Immature natural killer cell (primary cell): ENCODE measurements around the gene MAPK7. TPM values are rescaled to one million over a fixed set of nuclear protein-coding genes. Genes with fewer than 3 reads are reported as not detected.
A peak's percentile ranks its signal among the peaks of the same experiment; 100 is the strongest.

Experiments used
- DNase-seq, 3 donors: peaks; one replicate each; pipeline ENCODE4 v3.0.0; 2022; ENCODE audit warnings: mixed read lengths in 1 of 3
- H3K27ac Mint-ChIP-seq, 6 donors: one replicate each; pipeline ENCODE4 v1.8.0; 2020; ENCODE audit warnings: mixed read lengths in 6 of 6, mild to moderate bottlenecking in 5 of 6, inconsistent platforms in 4 of 6, moderate library complexity in 3 of 6
- H3K27me3 Mint-ChIP-seq, 3 donors: one replicate each; pipeline ENCODE4 v1.8.0; 2020 to 2021; ENCODE audit warnings: low read depth in 3 of 3, mild to moderate bottlenecking in 3 of 3, mixed read lengths in 3 of 3, moderate library complexity in 3 of 3, inconsistent platforms in 1 of 3
- H3K36me3 Mint-ChIP-seq, 3 donors: one replicate each; pipeline ENCODE4 v1.8.0; 2020; ENCODE audit warnings: mixed read lengths in 3 of 3, inconsistent platforms in 2 of 3, mild to moderate bottlenecking in 2 of 3
- H3K4me1 Mint-ChIP-seq, 2 donors: one replicate each; pipeline ENCODE4 v1.8.0; 2020; ENCODE audit warnings: inconsistent platforms in 2 of 2, mild to moderate bottlenecking in 2 of 2, mixed read lengths in 2 of 2, moderate library complexity in 1 of 2
- H3K4me3 Mint-ChIP-seq, 5 donors: one replicate each; pipeline ENCODE4 v1.8.0; 2020; ENCODE audit warnings: mild to moderate bottlenecking in 5 of 5, mixed read lengths in 5 of 5, inconsistent platforms in 3 of 5, moderate library complexity in 3 of 5
- H3K9me3 Mint-ChIP-seq, 6 donors: one replicate each; pipeline ENCODE4 v1.8.0; 2020; ENCODE audit warnings: mild to moderate bottlenecking in 6 of 6, mixed read lengths in 6 of 6, inconsistent platforms in 4 of 6, moderate library complexity in 3 of 6
- polyA plus RNA-seq, 3 donors: library from polyadenylated mRNA; unstranded; fragments of 300-500 nt; fragmentation: Illumina TruSeq; gene quantifications; one replicate each; pipeline ENCODE4 v1.2.3, GENCODE V29; 2021

Gene MAPK7
- polyA plus RNA-seq: 10 to 100 TPM in 1 of 3 donors, 1 to 10 TPM in 2; 3.4 to 23.0 (median 7.3) TPM

GRCh38 chr17:19378416-19379360 lies at the start of gene MAPK7:
Gene MAPK7, plus strand, starts transcription at chr17:19378498. Its CDS starts 403 bp downstream, at chr17:19378901.
- Mint-ChIP-seq H3K27ac (peak within 1 kb of the TSS; percentile 92 to 98 (median 96)), H3K4me3 (peak within 1 kb of the TSS; percentile 96 to 99 (median 98)), H3K27me3 (peaks cover 8 to 14% (median 11%) of the 10 kb centered on the region in 3 donors), H3K4me1 (peaks cover 44 to 52% of the 10 kb centered on the region in 2 donors), H3K9me3 (no peaks in the 10 kb centered on the region), H3K36me3 (peaks cover 8 to 30% (median 9%) of the 10 kb centered on the region in 3 donors)
- no peak for DNase-seq

GRCh38 chr17:19329136-19329535 lies 49.2 kb upstream of the MAPK7 start:
- peaks cover 0 to 8% (median 5%) of the 10 kb centered on the region in 3 donors for H3K36me3 Mint-ChIP-seq
- peaks cover 0 to 4% (median 0%) of the 10 kb centered on the region in 3 donors for H3K27me3 Mint-ChIP-seq
- no peak for DNase-seq
- H3K4me3 Mint-ChIP-seq: no peak overlapping the region
- H3K9me3 Mint-ChIP-seq: peaks cover 2 to 17% (median 8%) of the 10 kb centered on the region in 6 donors
- no peaks in the 10 kb centered on the region for H3K4me1 Mint-ChIP-seq
- H3K27ac Mint-ChIP-seq: no peak overlapping the region

- Mint-ChIP-seq H3K27me3 (peaks cover 0 to 4% (median 0%) of the 10 kb centered on the region in 3 donors), H3K27ac (no peak overlapping the region), H3K36me3 (peaks cover 0 to 6% (median 5%) of the 10 kb centered on the region in 3 donors), H3K4me3 (no peak overlapping the region), H3K9me3 (peaks cover 0 to 13% (median 8%) of the 10 kb centered on the region in 6 donors), H3K4me1 (no peaks in the 10 kb centered on the region)
- DNase-seq: no peak
Measured at GRCh38 chr17:19329839-19330238, 48.5 kb upstream of the MAPK7 start.

GRCh38 chr17:19330271-19330670 lies 48.0 kb upstream of the MAPK7 start:
- Mint-ChIP-seq H3K9me3 (peaks cover 0 to 9% (median 6%) of the 10 kb centered on the region in 6 donors), H3K4me1 (no peaks in the 10 kb centered on the region), H3K4me3 (no peak overlapping the region), H3K36me3 (peaks cover 0 to 5% (median 3%) of the 10 kb centered on the region in 3 donors), H3K27ac (no peak overlapping the region), H3K27me3 (peaks cover 0 to 4% (median 0%) of the 10 kb centered on the region in 3 donors)
- no peak for DNase-seq

DNA sequence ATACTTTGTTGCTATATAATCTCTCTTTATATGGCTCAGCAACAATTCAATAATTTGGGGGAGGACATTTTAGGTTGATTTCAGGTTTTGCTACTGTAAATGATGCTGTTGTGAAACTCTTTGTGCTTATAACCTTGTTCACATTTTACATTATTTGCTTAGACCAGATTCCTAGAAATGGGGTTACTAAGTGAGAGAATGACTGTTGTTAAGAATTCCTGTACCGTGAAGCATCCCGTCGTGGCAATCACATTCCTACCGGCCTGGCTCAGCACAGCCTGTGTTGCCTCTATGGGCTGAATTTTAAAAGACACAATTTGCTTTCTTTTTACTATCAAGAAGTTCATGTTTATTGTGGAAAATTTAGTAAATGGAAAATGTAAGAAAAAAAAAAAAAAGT lies 47.2 kb upstream of the MAPK7 start:
- Mint-ChIP-seq H3K4me3 (no peak overlapping the region), H3K9me3 (peaks cover 0 to 2% (median under 1%) of the 10 kb centered on the region in 6 donors), H3K27me3 (peaks cover 0 to 3% (median 2%) of the 10 kb centered on the region in 3 donors), H3K4me1 (no peaks in the 10 kb centered on the region), H3K27ac (no peak overlapping the region), H3K36me3 (no peaks in the 10 kb centered on the region)
- DNase-seq: no peak

DNA sequence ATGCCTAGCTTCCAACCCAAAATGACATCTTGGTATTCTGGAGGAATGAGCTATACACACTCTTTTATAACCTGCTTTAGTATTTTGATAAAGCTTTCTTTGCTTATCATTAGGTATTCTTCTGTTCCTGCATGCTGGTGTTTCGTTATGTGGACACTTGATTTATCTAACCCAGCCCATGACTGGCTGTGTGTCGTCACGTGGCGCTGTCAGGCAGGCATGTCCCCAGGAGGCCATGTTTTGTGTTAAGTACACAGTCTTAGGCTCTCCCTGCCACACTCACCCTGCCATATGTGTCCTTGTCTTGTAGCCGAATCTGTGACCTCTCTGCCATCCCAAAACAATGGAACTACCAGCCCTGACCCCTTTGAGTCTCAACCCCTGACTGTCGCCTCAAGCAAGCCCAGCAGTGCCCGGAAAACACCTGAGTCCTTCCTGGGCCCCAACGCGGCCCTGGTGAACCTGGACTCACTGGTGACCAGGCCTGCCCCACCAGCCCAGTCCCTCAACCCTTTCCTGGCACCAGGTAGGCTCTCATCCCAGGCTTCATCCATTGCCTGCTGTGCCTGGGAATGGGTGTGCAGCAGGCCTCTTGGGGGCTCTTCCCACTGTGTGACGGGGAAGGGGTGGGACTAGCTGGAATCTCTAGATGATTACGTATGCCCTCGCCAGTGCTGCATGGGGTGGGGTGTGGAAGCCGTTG lies 46.6 kb upstream of the MAPK7 start:
- no peak overlapping the region for H3K27ac Mint-ChIP-seq
- no peaks in the 10 kb centered on the region for H3K9me3 Mint-ChIP-seq
- no peak overlapping the region for H3K4me3 Mint-ChIP-seq
- no peak for DNase-seq
- no peaks in the 10 kb centered on the region for H3K36me3 Mint-ChIP-seq
- H3K27me3 Mint-ChIP-seq: peaks cover 0 to 3% (median 2%) of the 10 kb centered on the region in 3 donors
- no peaks in the 10 kb centered on the region for H3K4me1 Mint-ChIP-seq

DNA sequence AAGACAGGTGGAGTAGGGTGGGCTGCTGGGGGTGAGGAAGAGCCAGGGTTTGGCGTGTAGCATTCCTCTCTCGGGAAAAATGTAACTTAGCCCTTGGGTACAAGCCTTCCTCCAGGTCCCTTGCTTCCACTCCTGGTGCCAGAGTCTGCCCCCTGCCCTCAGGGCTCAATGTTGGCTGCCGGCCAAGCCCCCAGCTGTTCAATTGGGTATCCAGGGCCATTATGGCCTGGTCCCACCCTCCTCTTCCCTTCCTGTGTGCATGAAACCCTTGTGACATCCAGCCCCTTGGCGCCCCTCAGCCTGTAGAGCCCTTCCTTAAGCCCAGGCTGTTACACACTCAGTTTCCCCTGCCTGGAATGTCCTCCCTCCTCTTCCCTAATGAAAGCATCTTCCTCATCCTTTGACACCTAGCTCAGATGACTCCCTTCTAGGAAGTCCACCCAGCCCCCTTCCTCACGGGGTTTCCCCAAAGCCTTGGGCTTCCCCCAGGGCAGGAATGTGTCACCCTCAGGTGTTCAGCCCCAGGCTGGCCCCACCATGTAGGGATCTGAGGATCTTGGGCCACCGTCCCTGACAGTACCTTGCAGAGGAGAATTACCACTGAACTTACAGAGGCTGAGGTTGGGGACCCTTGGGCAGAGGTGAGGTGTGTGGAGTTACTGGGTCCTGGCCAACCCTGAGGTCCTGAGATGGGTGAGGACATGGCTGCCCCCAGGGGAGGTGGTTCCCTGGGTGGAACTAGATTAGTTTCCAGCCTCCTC lies 45.7 kb upstream of the MAPK7 start:
- Mint-ChIP-seq H3K9me3 (no peaks in the 10 kb centered on the region), H3K4me3 (no peak overlapping the region), H3K27ac (no peak overlapping the region), H3K4me1 (no peaks in the 10 kb centered on the region), H3K27me3 (peaks cover 0 to 6% (median 3%) of the 10 kb centered on the region in 3 donors), H3K36me3 (no peaks in the 10 kb centered on the region)
- DNase-seq: no peak

- DNase-seq: no peak
- Mint-ChIP-seq H3K4me1 (no peaks in the 10 kb centered on the region), H3K27ac (no peak overlapping the region), H3K36me3 (no peaks in the 10 kb centered on the region), H3K27me3 (peaks cover 0 to 6% (median 3%) of the 10 kb centered on the region in 3 donors), H3K9me3 (no peaks in the 10 kb centered on the region), H3K4me3 (no peak overlapping the region)
Measured at GRCh38 chr17:19333132-19333440, 45.2 kb upstream of the MAPK7 start.

- H3K27ac Mint-ChIP-seq: no peak overlapping the region
- no peaks in the 10 kb centered on the region for H3K36me3 Mint-ChIP-seq
- H3K4me1 Mint-ChIP-seq: no peaks in the 10 kb centered on the region
- no peak overlapping the region for H3K4me3 Mint-ChIP-seq
- DNase-seq: no peak
- H3K27me3 Mint-ChIP-seq: peaks cover 0 to 6% (median 3%) of the 10 kb centered on the region in 3 donors
- no peaks in the 10 kb centered on the region for H3K9me3 Mint-ChIP-seq
Measured at GRCh38 chr17:19333736-19334290, 44.5 kb upstream of the MAPK7 start.

GRCh38 chr17:19334331-19334730 lies 44.0 kb upstream of the MAPK7 start:
- no peaks in the 10 kb centered on the region for H3K9me3 Mint-ChIP-seq

GRCh38 chr17:19335951-19336631 lies 42.2 kb upstream of the MAPK7 start:
- Mint-ChIP-seq H3K4me3 (no peak overlapping the region), H3K27me3 (peaks cover 0 to 7% (median 3%) of the 10 kb centered on the region in 3 donors), H3K9me3 (no peaks in the 10 kb centered on the region), H3K4me1 (no peaks in the 10 kb centered on the region), H3K27ac (no peak overlapping the region), H3K36me3 (no peaks in the 10 kb centered on the region)
- no peak for DNase-seq

More at GRCh38 chr17:19334331-19334730, 44.0 kb upstream of the MAPK7 start:
- H3K27ac Mint-ChIP-seq: no peak overlapping the region
- H3K4me3 Mint-ChIP-seq: no peak overlapping the region
- no peaks in the 10 kb centered on the region for H3K4me1 Mint-ChIP-seq
- no peaks in the 10 kb centered on the region for H3K36me3 Mint-ChIP-seq
- peaks cover 0 to 6% (median 3%) of the 10 kb centered on the region in 3 donors for H3K27me3 Mint-ChIP-seq
- no peak for DNase-seq

DNA sequence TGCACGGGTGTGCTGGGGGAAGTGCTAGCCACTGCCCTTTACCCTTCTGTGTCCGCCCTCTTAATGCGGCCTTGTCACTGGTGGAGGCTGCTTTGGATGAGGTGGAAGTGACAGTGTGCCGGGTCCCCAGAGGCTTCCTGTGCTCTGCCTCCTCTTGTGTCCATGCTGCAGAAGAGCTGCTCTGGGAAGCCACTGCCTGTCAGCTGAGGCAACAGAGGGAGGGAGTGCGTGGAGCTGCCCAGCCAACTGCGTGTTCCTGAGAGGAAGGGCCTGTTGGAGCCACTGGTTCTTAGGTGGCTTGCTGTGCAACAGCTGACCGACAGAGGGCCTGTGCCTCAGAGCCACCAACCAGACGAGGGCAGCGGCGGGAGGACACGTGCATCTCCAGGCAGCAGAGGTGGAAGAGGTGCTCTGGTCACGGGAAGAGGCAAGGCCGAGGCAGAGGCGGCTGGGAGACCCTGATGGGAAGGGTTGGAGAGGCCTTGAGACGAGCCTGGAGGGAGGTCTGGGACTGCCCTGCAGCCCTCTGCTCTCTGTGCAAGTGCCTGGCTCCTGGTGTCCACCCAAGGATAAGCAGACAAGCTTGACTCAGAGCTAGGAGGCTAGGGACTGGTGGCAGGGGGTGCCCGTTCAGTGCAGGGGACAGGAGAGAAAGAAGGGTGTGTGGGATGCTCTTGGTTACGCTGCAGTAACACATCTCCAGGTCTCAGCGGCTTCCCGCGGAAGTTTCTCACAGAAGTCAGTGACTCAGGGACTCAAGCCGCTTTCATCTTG lies 41.2 kb upstream of the MAPK7 start:
- Mint-ChIP-seq H3K4me1 (no peaks in the 10 kb centered on the region), H3K9me3 (no peaks in the 10 kb centered on the region), H3K27me3 (peaks cover 2 to 9% (median 3%) of the 10 kb centered on the region in 3 donors), H3K27ac (no peak overlapping the region), H3K4me3 (no peak overlapping the region), H3K36me3 (no peaks in the 10 kb centered on the region)
- DNase-seq: no peak
